NCI-H146 treated with DMSO at 0.1 percent for 48 hours (cell line): ENCODE data around the gene UPP2.

Experiments used
- DNase-seq: peaks from one replicate; lab custom pipeline; 2025; ENCODE audit not compliant: unreplicated experiment; lab: John Stamatoyannopoulos, UW

Gene UPP2

DNA sequence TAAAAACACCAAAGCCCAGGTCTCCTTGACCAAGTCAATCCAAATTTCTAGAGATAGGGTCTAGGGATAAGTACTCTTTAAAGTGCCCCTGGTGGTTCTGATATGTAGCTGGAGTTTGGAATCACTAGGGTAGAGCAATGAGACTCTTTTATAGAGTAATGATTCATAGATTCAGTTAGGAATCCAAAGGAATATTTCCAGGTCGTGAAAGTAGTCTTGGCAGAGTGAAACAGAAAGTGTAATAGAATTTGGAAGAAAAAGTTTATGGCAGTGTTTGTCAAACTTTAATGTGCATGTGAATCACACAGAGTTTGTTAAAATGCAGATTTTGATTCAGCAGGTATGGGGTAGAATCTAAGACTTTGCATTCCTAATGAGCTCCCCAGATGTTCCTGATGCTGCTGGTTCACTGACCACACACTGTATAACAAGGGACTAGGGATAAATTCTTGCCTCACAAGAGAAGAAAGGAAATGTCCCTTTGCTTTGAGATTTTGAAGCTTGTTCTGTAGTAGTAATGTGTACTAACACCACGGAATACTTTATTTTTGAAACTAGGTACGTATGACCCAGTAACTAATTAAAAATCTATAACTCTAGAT, 1.8 kb downstream of the UPP2 start:
- no peak for DNase-seq

DNA sequence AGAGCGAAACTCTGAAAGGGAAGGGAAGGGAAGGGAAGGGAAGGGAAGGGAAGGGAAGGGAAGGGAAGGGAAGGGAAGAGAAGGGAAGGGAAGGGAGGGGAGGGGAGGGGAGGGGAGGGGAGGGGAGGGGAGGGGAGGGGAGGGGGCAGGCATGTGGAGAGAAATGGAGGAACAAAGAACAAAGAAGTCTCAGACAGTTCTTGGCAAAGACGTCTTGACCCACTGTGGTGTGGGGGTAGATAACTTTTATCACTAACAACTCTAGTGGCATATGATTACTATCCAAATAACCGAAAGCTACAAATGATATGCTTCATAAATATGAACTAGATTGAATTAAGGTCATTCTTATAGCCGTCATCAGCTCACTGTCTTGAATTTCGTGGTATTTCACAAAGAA, 3.2 kb downstream of the UPP2 start:
- DNase-seq, result no peak

DNA sequence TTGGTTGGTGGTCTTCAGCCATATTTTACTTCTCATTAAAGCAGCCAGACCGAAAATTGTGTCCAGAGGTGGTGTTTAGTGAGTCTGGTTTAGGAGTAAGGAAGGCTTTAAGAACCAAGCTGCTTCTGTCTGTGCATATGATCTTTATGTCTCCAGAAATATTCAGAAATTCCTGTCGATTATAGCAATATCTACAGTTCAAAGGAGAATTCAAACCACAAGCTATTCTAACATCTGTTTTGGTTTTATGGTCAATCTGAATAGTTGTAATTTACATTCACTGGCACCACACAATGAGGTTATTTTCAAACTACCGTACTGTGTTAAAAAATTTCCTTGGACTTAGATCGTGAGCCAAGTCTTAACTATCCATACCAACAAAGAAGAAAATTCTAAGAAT, 11.3 kb downstream of the UPP2 start:
- DNase-seq, result no peak

DNA sequence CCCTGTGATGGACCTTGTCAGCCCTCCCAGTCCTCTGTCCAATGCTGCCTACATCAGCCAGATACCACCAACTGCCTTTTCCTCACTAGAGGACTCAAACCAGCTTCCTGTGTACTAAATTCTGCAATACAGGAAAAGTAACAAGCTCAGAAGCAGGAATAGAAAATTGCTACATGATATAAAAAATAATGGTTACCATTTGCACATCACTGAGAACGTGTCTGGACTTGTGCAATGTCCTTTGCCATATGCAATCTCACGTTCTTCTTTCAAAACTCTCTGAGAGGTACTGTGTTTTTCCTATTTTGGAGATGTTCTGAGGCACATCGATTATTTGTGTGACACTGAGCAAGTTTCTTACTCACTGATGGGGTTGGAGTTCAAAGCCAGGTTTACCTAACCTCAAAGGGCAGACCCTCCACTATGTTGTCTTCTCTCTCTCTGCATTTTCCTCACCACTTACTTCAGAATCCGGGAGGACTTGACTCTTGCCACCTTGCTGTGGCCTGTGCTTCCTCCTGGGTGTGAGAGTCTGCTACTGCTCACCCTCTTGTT, 12.1 kb downstream of the UPP2 start:
- DNase-seq, result no peak

DNA sequence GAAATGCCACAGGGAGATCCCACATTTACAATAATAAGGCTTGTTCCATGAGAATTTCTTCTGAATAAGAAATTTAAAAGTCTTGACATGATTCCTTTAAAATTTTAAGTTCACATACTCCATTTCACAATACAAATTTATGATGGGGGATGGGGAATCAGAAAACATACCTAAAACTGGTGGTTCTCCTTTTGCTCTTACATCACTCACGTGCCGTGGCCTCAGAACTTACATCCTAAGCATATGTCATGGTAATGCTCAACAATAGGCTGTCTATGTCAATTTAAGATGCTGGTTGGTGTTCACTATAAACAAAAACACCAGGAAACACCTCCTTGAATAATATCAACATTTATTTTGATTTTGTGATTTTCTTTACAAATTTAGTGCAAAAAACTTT, 12.8 kb downstream of the UPP2 start:
- no peak for DNase-seq

DNA sequence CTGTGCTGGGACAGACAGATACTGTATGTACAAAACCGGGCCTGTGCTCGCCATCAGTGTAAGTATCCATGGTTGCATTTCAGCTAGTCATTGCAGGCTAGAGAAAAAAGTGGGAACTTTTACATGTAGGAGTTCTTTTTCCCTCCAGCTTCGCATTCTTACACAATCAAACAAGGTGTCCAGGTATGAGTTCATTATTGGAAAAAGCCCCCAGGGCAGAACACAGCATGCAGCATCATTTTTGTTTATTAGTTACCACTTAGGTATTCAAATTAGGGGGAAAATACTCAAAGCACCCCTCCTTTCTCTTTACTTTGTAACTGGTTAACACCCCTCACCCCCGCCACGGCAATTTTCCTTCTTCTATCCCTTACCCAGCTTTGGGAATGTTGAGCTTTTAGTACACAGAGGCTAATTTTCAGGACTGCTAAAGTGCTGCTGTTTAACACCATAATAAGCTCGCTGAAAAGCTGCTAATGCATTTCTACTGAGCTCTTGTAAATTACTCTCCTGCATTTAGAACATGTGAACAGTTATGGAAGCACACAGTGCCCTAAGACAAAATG, 13.6 kb downstream of the UPP2 start:
- DNase-seq, result peak; percentile 7

DNA sequence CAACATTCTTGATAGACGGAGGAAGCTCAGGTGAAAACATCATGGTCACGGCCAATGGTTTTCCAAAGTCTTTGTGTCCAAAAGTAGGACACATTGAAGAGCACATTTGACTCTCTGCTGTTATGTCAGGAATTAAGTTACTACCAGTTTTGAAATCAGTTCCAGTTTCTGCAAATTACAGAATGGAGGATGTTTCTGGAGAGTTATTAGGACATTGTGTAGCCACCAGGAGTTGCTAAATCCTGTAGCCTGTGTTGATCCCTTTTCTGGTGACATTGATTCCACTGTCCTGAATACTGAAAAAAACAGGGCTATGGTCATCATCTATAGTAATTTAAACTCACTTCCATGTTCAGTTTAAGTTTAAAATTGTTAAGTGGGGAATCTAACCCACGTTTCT, 15.3 kb downstream of the UPP2 start:
- no peak for DNase-seq

DNA sequence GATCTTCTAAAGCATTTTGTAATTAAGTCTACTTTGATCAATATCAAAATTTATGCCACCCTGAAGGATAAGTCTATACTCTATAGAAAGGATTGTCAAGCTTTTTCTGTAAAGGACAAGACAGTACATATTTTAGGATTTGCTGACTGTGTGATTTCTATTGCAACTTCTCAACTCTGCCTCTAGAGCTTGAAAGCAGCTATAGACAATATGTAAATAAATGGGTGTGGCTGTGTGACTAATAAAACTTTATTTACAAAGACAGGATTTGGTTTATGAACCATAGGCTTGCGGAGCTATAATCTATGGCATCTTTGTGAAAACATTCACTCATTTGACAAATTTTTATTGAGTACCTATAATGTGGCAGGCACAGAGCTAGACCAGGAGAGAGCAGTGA, 18.4 kb downstream of the UPP2 start:
- no peak for DNase-seq

DNA sequence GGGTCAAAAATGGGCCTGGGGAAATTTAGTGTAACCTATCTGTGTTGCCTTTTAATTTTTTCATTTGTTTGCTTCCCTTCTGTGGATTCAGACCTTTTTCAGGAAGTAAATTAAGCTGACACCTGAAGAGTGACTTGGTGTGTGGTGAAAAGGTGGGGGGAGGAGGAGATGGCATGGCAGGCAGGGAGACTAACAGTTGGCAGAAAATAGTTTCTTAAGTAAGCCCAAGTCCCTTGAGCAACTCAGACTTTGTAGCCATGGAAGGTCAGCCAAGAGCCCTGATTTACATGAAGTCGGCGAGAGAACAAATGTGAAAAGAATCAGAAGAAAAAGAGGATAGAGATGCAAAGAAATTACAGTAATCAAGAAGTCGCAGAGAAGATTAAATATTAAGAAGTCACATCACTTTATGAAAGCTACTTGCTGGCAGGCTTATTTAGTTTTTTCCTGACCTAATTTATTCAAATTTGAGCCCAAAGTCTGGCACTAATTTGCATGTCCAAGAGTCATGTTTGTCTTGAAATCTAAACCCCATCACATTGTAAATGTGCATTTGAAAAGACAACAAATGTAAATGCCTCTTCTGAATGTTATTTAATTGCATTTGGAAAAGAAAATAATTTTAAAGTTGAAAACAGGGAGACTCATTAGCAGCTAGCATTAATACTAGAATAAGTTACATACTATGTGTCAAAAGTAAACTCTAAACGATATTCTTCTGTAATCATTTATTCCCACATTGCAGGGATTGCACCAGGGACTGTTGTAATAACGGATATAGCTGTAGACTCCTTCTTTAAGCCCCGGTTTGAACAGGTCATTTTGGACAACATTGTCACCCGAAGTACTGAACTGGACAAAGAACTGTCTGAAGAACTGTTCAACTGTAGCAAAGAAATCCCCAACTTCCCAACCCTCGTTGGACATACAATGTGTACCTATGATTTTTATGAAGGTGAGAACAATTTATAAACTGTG, 19.3 kb downstream of the UPP2 start:
- DNase-seq, result no peak

DNA sequence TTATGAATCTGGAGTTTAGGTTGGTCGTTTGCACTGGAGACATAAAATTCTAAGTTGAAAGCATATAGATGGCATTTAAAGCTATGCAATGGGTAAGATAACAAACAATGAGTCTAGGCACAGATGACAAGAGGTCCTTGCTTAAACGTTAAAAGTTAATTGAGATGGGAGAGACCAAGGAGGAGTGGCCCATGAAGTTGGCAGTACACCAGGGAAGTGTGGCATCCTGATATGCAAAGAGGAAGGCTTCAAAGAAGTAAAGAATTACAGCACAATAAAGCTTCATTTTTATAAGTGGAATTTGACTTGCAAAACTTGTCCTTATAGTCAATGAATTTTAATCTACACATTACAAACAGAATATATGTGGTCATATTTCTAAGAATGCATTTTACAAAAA, 23.2 kb downstream of the UPP2 start:
- no peak for DNase-seq

DNA sequence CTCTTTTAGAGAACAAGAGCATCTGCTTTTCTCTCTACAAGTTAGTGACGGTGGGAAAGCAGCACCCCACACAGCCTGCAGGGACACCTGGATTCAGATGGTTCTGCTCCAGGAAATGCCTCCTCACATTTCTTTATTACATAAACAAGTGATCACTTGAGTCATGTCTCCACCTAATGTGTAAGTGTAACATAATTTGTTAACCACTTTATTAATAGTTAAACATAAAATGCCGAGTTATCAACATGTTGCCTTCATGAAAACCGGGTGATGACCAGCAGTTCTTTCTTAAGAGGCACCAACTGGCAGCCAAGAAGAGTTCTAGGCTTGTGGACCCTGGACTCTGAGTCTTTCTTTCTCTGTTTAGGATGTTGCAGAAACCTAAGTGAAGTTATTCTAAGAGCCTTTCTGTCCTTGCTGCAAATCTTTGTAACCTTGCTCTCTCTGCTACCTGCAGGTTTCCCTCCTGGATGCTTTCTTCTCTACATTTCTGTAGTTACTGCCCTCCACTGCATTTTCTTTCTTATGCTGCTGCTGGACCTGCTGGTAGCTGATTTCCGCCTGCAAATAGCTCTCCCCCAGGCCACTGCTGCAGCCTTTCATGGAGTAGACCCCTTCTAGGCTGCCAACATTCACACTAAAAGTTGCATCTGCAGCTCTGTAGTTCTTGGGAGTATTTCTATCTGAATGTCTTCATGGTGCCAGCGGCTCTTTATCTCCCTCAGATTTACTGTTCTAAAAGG, 24.3 kb downstream of the UPP2 start:
- no peak for DNase-seq

DNA sequence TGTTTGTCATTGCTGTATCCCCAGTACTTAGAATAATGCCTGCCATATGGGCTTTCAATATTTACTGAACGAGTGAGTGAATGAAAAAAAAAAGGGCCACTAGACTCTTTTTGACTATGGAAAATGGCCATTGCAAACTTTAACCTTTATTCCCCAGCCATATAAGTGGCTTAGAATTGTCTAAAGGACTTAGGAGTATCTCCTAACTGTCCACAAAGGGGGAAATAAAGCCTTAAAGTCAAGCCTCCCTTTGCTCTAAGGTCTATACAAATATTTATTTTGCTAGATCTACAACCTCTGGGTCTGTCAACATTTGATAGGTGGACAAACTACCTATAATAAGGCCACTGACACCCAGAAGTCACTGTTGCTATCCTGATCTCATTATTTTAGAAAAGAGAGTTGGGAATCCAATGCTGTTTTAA, 25.7 kb downstream of the UPP2 start:
- no peak for DNase-seq

DNA sequence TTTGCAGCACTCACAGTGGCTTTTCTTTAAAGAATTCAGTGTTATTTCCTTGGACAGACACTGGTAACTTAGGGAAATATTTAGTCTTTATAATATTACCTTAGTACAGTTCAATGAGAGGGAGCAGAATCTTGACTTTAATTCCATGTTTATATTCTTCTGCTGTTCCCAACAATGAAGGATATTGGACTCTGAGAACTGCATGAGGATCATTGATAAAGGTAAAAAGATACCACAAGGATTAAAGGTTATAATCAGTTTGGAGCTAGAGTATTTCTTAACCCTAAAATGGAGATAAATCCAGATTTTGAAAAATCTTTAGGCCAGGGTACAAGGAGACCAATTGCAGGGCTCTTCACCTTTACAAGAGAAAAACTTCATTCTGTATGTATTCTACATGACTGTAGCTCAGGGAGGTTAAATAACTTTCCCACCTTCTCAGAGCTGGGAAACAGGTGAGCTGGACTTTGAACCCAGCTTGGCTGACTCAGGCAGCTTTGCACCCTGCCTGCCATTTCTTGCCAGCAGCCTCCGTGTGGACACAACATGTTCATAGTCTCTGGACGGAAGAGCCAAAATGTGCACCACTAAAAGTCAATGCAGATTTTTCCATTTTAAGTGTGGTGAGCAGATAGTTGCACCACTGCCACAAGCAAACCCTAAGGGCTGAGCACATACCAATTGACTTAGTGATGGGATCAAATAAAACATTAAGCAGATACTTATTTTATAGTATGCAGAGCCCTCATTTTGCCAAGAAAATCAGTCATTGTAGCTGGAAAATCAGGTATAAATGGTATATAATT, 26.7 kb downstream of the UPP2 start:
- DNase-seq, result no peak

DNA sequence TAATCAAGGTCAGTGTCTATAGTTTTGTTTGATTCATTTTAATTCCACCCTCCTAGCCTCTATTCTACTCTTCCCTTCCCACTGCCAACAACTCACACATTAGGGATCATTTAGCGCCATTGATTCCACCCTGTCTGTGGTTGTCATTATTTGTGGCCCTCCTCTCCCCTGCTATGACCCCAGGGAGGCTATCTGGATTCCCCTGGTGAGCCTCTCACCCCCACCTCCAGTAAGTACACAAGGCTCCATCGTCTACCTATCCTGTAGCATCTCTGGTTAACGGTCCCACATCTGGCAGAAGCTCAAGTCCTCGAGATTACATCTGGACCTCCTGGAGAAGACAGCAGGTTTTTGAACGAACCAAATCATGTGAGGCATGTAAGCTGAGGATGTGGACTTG, 27.4 kb downstream of the UPP2 start:
- DNase-seq, result no peak

DNA sequence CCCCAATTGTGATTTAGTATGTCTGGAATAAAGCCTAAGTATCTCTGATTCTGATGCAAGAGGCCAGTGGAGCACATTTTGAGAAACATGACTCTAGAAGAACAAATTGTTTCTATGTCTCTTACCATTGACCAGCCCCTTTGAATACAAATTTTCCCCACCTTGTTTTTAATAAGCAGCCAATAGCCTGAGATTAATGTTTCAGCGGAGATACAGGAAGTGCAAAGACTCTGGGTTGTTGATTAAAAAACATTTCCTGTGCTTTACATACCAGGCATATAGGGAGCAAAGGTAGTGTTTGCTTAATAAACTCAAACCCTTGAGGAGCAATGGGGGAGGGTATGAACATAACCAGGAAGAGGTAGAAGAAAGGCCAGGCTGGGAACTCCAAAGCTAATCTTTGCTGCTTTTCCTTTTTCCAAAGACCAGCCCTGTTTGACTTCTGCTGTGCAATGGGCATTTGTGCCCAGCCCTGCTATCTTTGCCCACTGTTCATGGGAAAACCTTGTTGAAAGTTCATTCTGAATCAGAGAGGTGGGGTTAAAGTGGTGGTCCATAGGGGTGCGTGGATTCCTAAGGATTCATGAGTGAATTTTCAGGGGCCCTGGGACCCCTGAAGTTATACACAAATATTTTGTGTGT, 29.3 kb downstream of the UPP2 start:
- DNase-seq, result no peak

DNA sequence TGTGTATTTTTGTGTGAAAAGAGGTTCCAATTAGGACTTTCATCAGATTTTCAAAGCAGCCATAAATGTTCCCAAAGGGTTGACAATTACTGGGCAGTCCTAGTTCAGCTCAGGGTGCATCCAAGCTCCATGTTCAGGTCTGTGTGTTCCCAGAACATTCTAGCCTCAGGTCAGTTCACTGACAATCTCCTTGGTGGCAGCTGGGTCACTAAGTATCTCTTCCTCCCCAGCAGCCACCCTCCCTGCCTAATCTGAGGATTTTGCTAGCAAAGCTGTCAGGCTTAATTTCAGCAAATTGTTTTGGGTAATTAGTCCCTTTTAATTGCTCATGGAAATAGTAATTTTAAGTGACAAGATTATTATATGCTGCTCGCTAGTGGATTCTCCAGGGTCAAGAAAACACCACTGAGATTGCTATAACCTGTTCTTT, 29.8 kb downstream of the UPP2 start:
- no peak for DNase-seq

DNA sequence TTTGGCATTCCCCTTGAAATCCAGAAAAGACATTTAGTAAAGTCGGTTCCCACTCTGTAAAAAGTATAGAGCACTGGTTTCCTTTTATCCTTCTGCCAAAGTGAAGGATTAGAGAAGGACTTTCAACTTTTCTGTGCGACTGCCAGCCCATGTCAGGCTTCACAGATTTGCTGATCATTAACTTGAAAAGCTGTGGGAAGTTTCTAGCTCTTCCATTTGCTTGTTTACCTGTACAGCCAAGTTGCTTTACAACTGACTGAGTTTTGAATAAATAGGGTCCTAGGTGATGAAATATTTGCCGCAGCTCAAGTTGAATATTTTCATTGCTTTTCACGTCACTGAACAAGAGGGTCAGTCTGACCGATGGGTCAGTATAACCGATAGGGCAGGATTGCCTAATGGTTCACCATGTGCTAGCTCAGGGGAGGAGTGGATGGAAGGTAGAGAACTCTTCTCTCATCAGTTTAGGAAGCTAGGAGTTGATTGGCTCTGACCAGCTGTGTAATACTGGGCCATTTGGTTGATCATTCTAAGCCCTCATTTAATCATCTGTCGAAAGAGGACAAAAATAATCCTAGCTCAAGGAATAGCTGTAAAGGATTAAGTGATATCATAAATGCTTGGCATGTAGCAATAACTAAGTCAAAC, 30.4 kb downstream of the UPP2 start:
- DNase-seq, result no peak

DNA sequence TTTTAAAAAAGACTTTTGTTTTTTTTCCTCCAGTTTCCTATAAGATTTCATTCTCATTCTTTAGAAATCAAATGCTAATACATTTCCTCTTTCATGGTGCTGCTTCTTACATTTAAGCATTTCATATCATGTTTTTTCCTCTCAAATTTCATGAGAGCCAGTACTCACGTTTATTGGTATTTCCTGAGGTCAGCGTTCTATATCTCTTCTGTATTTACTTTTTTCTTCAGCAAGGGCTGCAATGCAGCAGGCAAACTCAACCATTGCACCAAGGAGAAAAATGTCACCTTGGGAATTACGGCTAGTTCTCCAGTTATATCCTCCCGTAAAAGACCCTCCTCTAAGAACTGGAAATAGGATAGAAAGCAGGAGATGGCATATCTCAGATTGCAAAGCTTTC, 32.4 kb downstream of the UPP2 start:
- no peak for DNase-seq

DNA sequence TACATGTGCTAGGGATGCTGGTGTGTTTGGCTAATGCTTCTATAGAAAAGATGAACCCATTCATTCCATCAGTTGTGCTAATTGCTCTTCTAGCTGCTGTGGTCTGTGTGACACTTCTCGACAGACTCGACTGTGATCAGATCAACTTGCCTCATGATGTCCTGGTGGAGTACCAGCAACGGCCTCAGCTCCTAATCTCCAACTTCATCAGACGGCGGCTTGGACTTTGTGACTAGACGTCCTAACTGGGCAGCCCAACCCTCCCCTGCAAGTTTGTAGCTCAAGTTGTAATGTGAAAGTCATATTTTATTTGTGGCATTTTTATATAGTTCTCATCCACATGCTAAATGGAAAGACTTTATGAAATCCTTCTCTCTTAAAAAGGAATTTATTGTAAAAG, 33.0 kb downstream of the UPP2 start:
- DNase-seq, result no peak
